Measurements from ENCODE around the gene ERMARD.

ERMARD gene

GRCh38 chr6:169806701-169807100, 55.3 kb downstream of the ERMARD start:
- TF ChIP-seq TCF12 (IDR thresholded peaks at IDR 0.05; ENCODE audit: low read depth) (no peak), NFIC (IDR thresholded peaks at IDR 0.05) (no peak), MAX (IDR thresholded peaks at IDR 0.05) (no peak), FOXM1 (IDR thresholded peaks at IDR 0.05; ENCODE audit: borderline replicate concordance, low read depth) (no peak), EP300 (IDR thresholded peaks at IDR 0.05; ENCODE audit: borderline replicate concordance) (no peak)

GRCh38 chr6:169807229-169807628, 55.8 kb downstream of the ERMARD start:
- TF ChIP-seq CEBPB (IDR thresholded peaks at IDR 0.05): no peak
- no peak for TF ChIP-seq FOXM1 (IDR thresholded peaks at IDR 0.05; ENCODE audit: borderline replicate concordance, low read depth)
- no peak for TF ChIP-seq REST (IDR thresholded peaks at IDR 0.05; ENCODE audit: low read depth)

- no peak for TF ChIP-seq ZBTB7A (IDR thresholded peaks at IDR 0.05; ENCODE audit: low read depth)
- no peak for TF ChIP-seq CREB1 (IDR thresholded peaks at IDR 0.05; ENCODE audit: low read depth)
- no peak for TF ChIP-seq MAX (IDR thresholded peaks at IDR 0.05)
- TF ChIP-seq YY1 (IDR thresholded peaks at IDR 0.05; ENCODE audit: low read depth): no peak
- no peak for TF ChIP-seq CEBPB (IDR thresholded peaks at IDR 0.05)
These were observed 56.5 kb downstream of the ERMARD start for GRCh38 chr6:169807699-169808607.

GRCh38 chr6:169808608-169808967, 57.2 kb downstream of the ERMARD start:
- TF ChIP-seq NFIC (IDR thresholded peaks at IDR 0.05) (no peak), FOXM1 (IDR thresholded peaks at IDR 0.05; ENCODE audit: borderline replicate concordance, low read depth) (no peak), REST (IDR thresholded peaks at IDR 0.05; ENCODE audit: low read depth) (no peak), MAX (IDR thresholded peaks at IDR 0.05) (no peak), EGR1 (IDR thresholded peaks at IDR 0.05) (no peak)

- TF ChIP-seq REST (IDR thresholded peaks at IDR 0.05; ENCODE audit: low read depth) (no peak), YY1 (IDR thresholded peaks at IDR 0.05; ENCODE audit: low read depth) (no peak), TCF12 (IDR thresholded peaks at IDR 0.05; ENCODE audit: low read depth) (no peak), CREB1 (IDR thresholded peaks at IDR 0.05; ENCODE audit: low read depth) (no peak)
These were observed 58.0 kb downstream of the ERMARD start for GRCh38 chr6:169809386-169809785.

GRCh38 chr6:169810066-169810989, 58.9 kb downstream of the ERMARD start:
- no peak for TF ChIP-seq NFIC (IDR thresholded peaks at IDR 0.05)
- no peak for TF ChIP-seq FOXM1 (IDR thresholded peaks at IDR 0.05; ENCODE audit: borderline replicate concordance, low read depth)
- TF ChIP-seq TEAD4 (IDR thresholded peaks at IDR 0.05): no peak
- no peak for TF ChIP-seq USF1 (IDR thresholded peaks at IDR 0.05)

All from Ishikawa (cell line).